ENCODE results near the gene ANO4.

- TF ChIP-seq, protein P1, sequence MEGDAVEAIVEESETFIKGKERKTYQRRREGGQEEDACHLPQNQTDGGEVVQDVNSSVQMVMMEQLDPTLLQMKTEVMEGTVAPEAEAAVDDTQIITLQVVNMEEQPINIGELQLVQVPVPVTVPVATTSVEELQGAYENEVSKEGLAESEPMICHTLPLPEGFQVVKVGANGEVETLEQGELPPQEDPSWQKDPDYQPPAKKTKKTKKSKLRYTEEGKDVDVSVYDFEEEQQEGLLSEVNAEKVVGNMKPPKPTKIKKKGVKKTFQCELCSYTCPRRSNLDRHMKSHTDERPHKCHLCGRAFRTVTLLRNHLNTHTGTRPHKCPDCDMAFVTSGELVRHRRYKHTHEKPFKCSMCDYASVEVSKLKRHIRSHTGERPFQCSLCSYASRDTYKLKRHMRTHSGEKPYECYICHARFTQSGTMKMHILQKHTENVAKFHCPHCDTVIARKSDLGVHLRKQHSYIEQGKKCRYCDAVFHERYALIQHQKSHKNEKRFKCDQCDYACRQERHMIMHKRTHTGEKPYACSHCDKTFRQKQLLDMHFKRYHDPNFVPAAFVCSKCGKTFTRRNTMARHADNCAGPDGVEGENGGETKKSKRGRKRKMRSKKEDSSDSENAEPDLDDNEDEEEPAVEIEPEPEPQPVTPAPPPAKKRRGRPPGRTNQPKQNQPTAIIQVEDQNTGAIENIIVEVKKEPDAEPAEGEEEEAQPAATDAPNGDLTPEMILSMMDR (IDR thresholded peaks at IDR 0.05; ENCODE audit: control extremely low read depth in 1 of 3, insufficient read depth in 1 of 3, low read depth in 1 of 3, low read length in 3 of 3): no peak
- TF ChIP-seq RAD21 (IDR thresholded peaks at IDR 0.05 in 1 of 2, conservative IDR thresholded peaks at IDR 0.05 in 1 of 2; ENCODE audit: low read depth in 2 of 2, low read length in 2 of 2): no peak
- no peak for TF ChIP-seq KDM5A (IDR thresholded peaks at IDR 0.05; ENCODE audit: low read length)
- TF ChIP-seq POLR2AphosphoS5 (IDR thresholded peaks at IDR 0.05; ENCODE audit: low read depth, low read length): no peak
- TF ChIP-seq CTBP2 (IDR thresholded peaks at IDR 0.05; ENCODE audit: borderline replicate concordance, insufficient read depth, insufficient read length, low read length): no peak
- TF ChIP-seq GTF2F1 (IDR thresholded peaks at IDR 0.05; ENCODE audit: borderline replicate concordance, low read depth, low read length): no peak
- TF ChIP-seq HDAC2 (IDR thresholded peaks at IDR 0.05; ENCODE audit: borderline replicate concordance in 1 of 2, low read depth in 2 of 2, low read length in 2 of 2): no peak
- no peak for TF ChIP-seq SIX5 (IDR thresholded peaks at IDR 0.05; ENCODE audit: low read depth, low read length)
- TF ChIP-seq NRF1 (IDR thresholded peaks at IDR 0.05; ENCODE audit: low read depth, low read length): no peak
- no peak for TF ChIP-seq CHD2 (IDR thresholded peaks at IDR 0.05; ENCODE audit: low read length)
- no peak for TF ChIP-seq USF2 (IDR thresholded peaks at IDR 0.05; ENCODE audit: low read length)
Observed at GRCh38 chr12:100980856-100981255, 186.3 kb downstream of the ANO4 start.
